Activated gamma-delta T cell treated with anti-CD3 and anti-CD28 coated beads, Interleukin-2, amount 50 U/mL, for 16 hours (primary cell): ENCODE measurements around the gene PHIP.
"Not testable (repeated sequence)": the region's sequence is repeated elsewhere in the genome, so short reads cannot be mapped to it uniquely, and the experiment has no call there.

ENCODE experiments used
- DNase-seq: peaks from one replicate; pipeline ENCODE4 v3.0.0-alpha.2; 2020; ENCODE audit warnings: low read depth

The PHIP gene

DNA sequence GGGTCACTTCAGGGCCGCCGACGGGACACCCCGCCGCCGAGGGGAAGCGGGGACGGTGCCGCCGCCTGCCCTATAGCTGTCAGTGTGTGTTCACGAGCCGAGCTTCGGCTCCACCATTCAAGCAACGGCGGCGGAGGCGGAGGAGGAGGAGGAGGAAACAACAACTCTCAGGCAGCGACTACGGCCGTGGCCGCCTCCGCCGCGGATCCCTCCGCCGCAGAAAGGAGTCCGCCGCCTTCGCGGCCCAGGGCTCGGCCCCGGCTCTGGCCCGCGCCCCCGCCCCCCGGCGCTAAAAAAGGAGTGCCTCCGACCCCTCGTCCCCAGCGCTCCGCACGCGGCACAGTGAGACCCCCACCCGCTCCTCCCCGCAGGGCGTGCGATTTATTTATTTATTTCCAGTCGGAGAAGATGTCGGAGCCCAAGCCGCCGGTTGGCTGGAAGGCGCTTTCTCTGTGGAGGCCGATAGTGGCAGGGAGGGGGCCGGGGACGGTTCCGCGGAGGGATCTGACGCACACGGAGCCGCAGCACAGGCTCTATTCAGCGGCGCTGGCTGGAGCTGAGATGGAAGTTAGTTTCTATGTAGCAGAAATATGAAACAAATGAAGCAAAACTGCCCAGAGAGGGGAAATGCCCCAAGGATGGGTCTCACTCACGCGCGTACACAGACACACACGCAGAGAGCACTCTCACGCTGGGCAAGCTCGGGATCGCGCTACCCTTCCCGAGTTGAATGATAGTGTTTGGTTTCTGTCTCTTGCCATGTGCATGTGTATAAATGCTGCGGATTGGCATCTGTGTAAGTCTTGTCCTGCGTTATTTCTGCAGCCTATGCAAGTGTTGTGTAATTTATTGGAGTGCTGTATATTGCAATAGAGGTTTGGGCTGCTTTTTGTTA, at the start of gene PHIP:
TSS of gene PHIP (minus strand) at position 180 of the 895 bp plus-strand sequence. CDS start 186 bp downstream, outside the sequence.
- DNase-seq: peak; percentile 86

DNA sequence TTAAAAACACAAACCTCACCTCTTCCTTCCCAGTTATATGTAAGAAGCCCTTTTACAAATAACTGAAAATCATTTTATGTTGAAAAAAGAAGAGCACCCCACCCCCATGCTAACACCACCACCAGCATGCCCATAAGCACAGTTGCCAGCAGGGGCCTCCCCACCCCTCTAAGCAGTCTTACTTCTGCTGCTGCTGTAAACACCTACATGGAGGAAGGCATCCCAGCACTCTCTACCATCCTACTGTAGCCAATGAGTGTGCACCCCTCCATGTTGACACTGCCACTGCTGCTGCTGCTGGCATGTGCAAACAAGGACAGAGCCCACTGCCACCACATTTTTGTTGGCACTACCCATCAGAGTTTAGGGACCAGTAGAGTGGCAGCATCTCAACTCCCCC, 49.6 kb upstream of the PHIP start:
- no peak for DNase-seq

DNA sequence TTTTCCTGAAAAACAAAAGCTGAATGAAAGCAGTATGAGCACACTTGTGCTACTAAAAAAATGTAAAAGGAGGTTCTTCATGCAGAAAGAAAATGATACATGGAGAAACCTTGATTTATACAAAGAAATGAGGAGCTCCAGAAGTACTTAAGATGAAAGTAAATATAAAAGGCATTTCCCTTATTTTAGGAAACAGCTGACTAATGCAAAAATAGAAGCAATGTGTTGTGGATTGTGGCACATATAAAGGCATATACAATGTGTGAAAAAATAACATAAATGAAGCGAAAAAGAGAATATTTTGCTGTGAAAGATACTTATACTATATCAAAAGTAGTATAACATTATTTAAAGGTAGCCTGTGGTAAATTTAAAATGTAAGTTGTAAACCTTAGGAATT, 41.2 kb upstream of the PHIP start:
- DNase-seq: no peak

DNA sequence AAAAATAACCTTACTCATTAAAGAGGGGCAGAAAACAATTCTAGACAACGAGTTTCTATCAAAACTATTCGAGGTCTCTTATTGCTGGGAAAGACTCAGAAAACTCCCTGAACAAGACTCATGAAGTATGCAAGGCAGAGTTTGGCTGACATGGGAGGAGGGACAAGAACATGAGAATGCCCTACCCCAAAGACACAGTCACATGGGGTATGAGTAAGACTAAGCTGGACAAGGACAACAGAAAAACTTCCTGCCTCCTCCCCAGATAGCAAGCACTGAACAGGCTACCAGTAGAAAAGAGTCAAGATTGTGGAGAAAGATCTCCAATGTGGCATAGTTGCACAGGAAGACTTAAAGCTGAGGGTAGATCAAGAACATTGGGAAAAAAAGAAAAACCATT, 39.7 kb upstream of the PHIP start:
- DNase-seq: no peak

DNA sequence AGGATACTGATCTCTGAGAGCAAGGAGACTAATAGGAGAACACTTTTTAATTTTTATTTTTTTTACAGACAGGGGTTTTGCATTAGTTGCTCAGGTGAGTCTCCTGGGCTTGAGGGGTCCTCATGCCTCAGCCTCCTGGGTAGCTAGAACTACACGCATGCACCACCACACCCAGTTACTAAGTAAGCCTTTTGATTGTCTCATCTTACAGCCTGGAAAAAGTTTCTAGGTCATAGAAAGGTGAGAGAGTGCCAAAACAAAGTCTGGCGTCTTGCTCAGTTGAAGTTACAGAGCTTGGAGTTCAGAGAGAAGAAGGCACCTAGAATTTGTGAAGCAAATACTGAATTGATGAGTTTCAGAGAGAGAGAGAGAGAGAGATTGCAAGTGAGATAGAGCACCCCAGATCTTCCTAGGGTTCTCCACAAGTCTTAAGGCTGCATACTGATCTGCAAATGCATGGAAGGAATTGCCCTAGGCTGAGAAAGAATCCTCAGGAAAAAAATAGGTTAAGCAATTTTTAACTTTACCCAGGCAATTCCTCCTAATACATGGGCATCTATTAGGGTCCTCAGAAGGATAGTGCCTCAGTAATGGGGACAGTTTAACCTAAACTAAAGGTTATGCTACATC, 37.6 kb upstream of the PHIP start:
- DNase-seq: no peak

- DNase-seq: no peak
Observed at GRCh38 chr6:79111549-79111948, 33.5 kb upstream of the PHIP start.

DNA sequence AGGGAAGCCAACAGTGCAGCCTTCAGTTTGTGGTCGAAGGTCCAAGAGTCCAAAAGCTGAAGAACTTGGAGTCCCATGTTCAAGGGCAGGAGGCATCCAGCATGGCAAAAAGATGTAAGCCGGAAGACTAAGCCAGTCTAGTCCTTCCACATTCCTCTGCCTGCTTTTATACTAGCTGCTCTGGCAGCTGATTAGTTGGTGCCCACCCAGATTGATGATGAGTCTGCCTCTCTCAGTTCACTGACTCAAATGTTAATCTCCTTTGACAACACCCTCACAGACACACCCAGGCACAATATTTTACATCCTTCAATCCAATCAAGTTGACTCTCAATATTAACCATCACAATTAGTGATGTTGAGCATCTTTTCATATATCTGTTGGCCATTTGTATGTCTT, 23.1 kb upstream of the PHIP start:
- no peak for DNase-seq

DNA sequence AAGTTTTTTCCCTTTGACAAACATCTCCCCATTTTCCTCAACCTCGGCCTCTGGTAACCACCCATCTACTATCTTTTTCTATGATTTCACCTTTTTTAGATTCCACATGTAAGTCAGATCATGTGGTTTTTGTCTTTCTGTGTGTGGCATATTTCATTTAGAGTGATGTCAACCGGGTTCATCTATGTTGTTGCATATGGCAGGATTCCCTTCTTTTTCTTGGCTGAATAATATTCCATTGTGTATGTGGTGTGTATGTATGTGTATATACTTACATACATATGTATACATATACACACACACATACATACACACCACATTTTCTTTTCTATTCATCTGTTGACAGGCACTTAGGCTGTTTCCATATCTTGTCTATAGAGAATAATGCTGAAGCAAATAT, 22.2 kb upstream of the PHIP start:
- no peak for DNase-seq

- DNase-seq: no peak
Observed at GRCh38 chr6:79094938-79095337, 16.9 kb upstream of the PHIP start.

- not testable (repeated sequence) for DNase-seq
Observed at GRCh38 chr6:79091801-79092200, 13.7 kb upstream of the PHIP start.

GRCh38 chr6:79089552-79090404, 11.7 kb upstream of the PHIP start:
- DNase-seq: no peak

- DNase-seq: no peak
Observed at GRCh38 chr6:79084693-79085092, 6.6 kb upstream of the PHIP start.

DNA sequence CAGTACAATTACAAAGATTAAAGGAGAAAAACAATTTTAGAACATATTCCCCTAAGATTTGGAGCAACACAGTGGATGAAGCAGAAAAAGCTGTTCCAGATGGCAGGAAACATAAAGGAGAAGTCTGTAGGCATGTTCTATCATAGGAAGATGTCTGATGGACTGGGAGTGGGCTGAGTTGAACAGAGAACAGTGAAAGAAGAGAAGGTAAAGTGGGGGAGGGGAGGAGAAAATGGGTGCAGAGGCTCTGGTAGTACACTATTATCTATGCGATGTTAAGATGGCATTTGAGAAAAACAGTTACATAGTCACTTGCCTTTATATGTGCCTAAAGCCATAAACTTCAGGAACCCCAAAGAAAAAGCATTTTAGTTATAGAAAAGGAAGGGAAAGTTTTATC, 4.2 kb upstream of the PHIP start:
- no peak for DNase-seq

DNA sequence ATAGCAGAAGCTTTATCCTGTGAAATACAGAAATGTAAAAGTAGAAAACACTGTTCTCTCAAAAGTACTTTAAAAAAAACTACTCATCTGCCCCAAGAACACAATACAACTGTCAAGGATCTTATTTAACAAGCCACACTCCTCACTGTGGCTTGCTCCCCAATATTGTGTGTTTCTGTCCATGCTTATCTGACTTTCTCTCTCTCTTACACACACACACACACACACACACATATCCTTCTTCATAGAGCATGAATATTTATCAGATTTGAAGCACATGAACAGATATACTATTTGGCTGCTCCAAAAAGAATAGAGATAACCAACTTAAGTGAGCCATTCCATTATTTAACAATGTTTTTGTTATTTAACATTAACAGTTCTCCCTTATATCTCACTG, 3.6 kb upstream of the PHIP start:
- no peak for DNase-seq

- DNase-seq: no peak
Observed at GRCh38 chr6:79079561-79080041, 1.5 kb upstream of the PHIP start.

GRCh38 chr6:79077715-79078074, 359 bp downstream of the PHIP start:
- DNase-seq: no peak

GRCh38 chr6:79076782-79077641, 1.0 kb downstream of the PHIP start:
- DNase-seq: peak; percentile 77

- no peak for DNase-seq
Observed at GRCh38 chr6:79076160-79076559, 1.9 kb downstream of the PHIP start.

GRCh38 chr6:79073888-79074287, 4.2 kb downstream of the PHIP start:
- DNase-seq: no peak

- no peak for DNase-seq
Observed at GRCh38 chr6:79072640-79073181, 5.3 kb downstream of the PHIP start.

- DNase-seq: no peak
Observed at GRCh38 chr6:79071547-79071946, 6.5 kb downstream of the PHIP start.
